Measurements from ENCODE around the gene HOXD10. TPM values are rescaled to one million over a fixed set of nuclear protein-coding genes. Genes with fewer than 3 reads are reported as not detected.
A peak's percentile ranks its signal among the peaks of the same experiment; 100 is the strongest.

Gene HOXD10
- total and polyA plus RNA-seq, 4 donors: not detected

DNA sequence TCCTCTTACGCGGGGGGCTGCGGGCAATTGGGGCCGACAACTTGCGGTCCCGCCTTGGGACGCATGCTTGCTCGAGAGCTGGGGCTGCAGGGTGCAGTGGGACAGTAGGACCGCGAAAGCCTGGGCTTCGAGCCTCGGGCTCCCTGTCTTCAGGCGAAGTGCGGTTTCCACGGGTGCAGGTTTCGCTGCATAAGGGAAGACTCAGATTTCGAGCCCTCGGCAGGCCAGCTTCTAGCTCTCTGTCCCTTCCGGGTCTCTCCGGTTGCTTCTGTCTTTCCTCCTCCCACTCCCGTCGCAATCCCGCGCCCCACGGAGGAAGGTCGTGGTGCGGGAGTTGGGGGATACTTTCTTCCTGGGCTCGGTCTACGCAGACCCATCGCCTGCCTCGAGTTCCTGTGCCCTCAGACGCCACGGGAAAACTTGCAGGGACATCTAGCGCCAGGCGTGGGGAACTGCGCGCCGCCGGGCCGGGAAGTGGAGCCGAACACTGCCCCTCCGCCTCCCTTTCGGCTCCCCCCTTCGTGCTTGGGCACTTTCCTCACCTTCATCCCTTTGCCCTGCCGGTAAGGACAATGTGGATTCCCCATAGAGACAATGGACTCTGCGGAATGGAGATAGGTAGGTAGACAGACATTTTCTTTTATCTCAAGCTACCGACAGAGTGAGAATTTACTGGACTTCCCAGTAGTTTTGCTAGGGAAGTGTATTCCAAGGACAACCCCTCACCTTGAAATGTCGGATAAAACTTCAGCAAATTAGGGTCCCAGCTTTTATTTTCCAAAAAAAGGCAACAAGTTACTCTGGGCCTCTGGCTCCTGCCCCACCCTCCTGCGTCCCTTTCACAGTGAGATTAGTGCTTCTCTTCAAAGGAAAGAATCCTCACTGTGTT lies 28.3 kb upstream of the HOXD10 start:
- 4% methylated on average over 49 of the region's 49 CpGs for whole genome bisulfite sequencing
- no peak for DNase-seq (ENCODE audit: low spot score)
- Histone ChIP-seq H3K4me1 (ENCODE audit: control insufficient read depth in 4 of 4, insufficient read depth in 4 of 4, low read length in 3 of 4) (peaks cover 10 to 24% (median 19%) of the 10 kb centered on the region in 4 donors), H3K4me3 (ENCODE audit: low read depth in 1 of 3, low read length in 3 of 3) (peak overlapping the region in 2 of 3 donors; percentile 27 to 38), H3K27ac (ENCODE audit: low read depth in 1 of 2, low read length in 2 of 2) (no peak overlapping the region), H3K36me3 (ENCODE audit: control insufficient read depth in 4 of 4, insufficient read depth in 3 of 4, low read depth in 1 of 4, low read length in 3 of 4) (no peaks in the 10 kb centered on the region), H3K27me3 (ENCODE audit: control insufficient read depth in 4 of 4, insufficient read depth in 4 of 4, low read length in 3 of 4) (peaks cover 19 to 61% (median 39%) of the 10 kb centered on the region in 4 donors), H3K9me3 (ENCODE audit: control insufficient read depth in 4 of 4, low read length in 3 of 4) (peaks cover 0 to 4% (median 0%) of the 10 kb centered on the region in 4 donors), H3K9ac (ENCODE audit: low read depth in 1 of 2, low read length in 2 of 2) (no peak overlapping the region)
- peak; percentile 70 for TF ChIP-seq CTCF (IDR thresholded peaks at IDR 0.05; ENCODE audit: low read depth, low read length, missing input control)
- no peak for TF ChIP-seq YY1 (IDR thresholded peaks at IDR 0.05)
- TF ChIP-seq RAD21 (IDR thresholded peaks at IDR 0.05): peak; percentile 76 to 82

DNA sequence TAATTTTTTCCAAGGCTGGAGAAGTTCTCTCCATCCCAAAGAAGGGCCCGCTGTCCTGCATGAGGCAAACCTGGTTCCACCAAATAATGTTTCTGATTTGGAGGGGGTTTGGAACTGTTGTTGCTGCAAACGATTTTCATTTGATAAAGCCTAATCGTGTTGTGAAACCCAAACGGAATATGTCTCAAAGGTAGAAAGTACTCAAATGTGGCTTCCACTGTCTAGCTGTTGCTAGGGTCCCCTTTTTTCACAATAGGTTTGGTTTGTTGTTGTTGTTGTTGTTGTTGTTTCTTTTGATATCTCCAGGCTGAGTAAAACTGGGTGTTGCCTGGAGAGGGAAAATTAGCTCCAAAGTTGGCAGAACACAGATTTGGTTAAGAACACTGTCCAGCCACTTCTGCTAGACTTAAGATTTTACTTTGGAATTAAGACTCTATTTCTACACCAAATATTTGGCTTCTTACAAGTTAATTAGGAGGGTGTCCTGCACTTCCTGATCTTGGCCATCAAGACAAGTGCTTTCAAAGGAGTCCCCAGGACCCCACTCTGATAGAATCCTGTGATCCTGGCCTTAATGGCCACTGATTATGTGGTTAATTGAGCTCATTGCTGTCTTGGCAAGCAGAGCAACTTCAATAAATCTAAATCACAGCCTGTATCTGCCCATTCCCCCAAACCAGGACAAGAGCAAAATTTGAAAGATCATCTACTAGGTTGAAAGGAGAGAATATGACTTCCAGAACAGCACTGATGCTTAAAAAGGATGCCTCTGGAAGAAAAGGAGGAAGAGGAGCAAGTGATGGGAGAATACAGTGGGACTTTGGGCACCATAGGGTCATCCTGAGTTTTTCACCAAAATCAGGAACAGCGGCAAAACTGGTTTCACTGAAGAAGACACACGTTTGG lies 27.4 kb upstream of the HOXD10 start:
- H3K27ac ChIP-seq (ENCODE audit: low read depth in 1 of 2, low read length in 2 of 2): no peak overlapping the region
- no peak overlapping the region for H3K9ac ChIP-seq (ENCODE audit: low read depth in 1 of 2, low read length in 2 of 2)
- no peaks in the 10 kb centered on the region for H3K36me3 ChIP-seq (ENCODE audit: control insufficient read depth in 4 of 4, insufficient read depth in 3 of 4, low read depth in 1 of 4, low read length in 3 of 4)
- peaks cover 0 to 2% (median under 1%) of the 10 kb centered on the region in 4 donors for H3K9me3 ChIP-seq (ENCODE audit: control insufficient read depth in 4 of 4, low read length in 3 of 4)
- peaks cover 17 to 55% (median 38%) of the 10 kb centered on the region in 4 donors for H3K27me3 ChIP-seq (ENCODE audit: control insufficient read depth in 4 of 4, insufficient read depth in 4 of 4, low read length in 3 of 4)
- TF ChIP-seq HNF4A (conservative IDR thresholded peaks at IDR 0.05) (no peak), RAD21 (IDR thresholded peaks at IDR 0.05) (no peak), REST (IDR thresholded peaks at IDR 0.05) (no peak), JUND (IDR thresholded peaks at IDR 0.05) (no peak), CTCF (IDR thresholded peaks at IDR 0.05; ENCODE audit: low read depth, low read length, missing input control) (no peak), NR2F2 (IDR thresholded peaks at IDR 0.05) (no peak), HNF4G (IDR thresholded peaks at IDR 0.05) (no peak), RXRA (IDR thresholded peaks at IDR 0.05) (no peak), TAF1 (conservative IDR thresholded peaks at IDR 0.05) (no peak)
- no peak for DNase-seq (ENCODE audit: low spot score)
- H3K4me1 ChIP-seq (ENCODE audit: control insufficient read depth in 4 of 4, insufficient read depth in 4 of 4, low read length in 3 of 4): peaks cover 10 to 25% (median 19%) of the 10 kb centered on the region in 4 donors
- 8% methylated on average over 6 of the region's 6 CpGs for WGBS
- no peak overlapping the region for H3K4me3 ChIP-seq (ENCODE audit: low read depth in 1 of 3, low read length in 3 of 3)
